OCI-M2 (cell line): ENCODE results near the gene ANKRD18A.
"Not testable (repeated sequence)": the region's sequence is repeated elsewhere in the genome, so short reads cannot be mapped to it uniquely, and the experiment has no call there.

Experiments used
- DNase-seq: peaks from one replicate; lab custom pipeline; 2025; ENCODE audit not compliant: unreplicated experiment; lab: John Stamatoyannopoulos, UW

The ANKRD18A gene

DNA sequence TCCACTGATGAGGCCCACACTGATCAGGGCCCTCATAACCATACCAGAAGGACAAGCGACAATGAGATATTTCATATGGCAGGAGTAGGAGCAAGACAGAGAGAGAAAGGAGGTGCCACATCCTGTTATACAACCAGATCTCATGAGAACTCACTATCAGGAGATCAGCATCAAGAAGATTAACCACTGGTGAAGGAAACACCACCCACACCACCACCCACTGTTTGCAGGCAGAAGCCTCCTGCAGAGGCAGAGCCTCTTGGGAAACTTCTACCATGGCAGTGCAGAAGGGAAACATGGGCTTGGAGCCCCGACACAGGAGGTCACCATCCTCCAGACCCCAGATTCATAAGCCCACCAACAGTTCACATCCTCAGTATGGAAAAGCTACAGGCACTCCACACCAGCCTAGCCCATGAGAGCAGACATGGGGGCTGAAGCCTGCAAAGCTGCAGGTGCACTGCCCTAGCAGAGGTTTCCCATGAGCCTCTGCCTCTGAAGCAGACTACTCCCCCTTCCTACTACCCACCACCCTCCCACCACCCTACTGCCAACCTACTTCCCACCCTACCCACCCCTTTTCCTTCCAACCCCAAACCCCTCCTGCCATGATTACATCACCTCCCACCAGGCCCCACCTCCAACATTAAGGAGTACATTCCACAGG is 73.8 kb downstream of the ANKRD18A start:
- DNase-seq = not testable (repeated sequence)

DNA sequence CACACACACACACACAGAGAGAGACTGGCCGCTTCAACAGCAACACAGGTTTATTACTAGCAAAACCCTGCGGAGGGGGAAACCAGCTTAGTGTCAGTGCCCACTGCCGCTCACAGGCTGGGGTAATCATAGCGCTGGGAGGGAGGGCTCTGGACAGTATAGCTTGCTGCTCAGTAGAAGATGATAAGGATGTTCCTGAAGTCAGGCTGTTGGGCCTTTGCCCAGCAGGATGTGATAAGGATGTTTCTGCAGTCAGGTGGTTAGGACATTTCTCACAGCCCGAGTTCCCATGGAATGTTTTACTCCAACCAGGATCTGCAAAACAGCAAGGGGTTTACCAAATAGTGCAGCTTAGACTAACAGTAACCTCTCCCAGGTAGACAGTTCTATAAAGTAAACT is 79.9 kb downstream of the ANKRD18A start:
- not testable (repeated sequence) for DNase-seq

DNA sequence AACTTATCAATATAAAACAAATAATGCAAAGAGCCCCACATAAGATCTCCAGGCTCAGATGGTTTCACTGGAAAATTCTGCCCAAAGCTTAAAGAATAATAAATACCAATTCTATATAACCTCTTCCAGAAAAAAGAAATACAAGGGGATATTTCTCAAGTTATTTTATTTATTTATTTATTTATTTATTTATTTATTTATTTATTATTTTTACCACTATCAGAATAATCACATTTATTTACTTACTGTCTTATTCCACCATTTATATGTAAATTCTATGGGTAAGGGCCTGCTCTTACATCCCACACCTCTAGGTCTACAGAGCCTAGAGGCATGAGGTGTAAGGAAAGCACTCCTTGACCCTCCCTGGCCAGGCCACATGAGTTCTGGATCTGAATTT is 91.1 kb downstream of the ANKRD18A start:
- no peak for DNase-seq

DNA sequence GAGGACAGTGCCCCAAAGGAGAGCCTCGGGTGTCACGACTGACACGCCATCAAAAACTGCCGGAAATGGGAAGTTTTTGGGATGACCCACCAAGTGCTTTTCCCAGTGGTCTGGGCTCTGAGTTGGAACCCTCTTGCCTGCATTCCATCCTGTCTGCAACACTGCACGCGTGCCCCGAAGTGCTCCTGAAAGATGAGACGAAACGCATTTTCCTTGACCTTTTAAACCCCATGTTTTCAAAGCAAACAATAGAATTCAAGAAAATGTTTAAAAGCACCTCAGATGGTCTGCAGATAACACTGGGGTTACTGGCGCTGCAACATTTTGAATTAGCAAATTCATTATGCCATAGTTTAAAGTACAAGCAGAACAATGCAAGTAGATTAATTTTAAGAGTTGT is 92.9 kb downstream of the ANKRD18A start:
- no peak for DNase-seq

DNA sequence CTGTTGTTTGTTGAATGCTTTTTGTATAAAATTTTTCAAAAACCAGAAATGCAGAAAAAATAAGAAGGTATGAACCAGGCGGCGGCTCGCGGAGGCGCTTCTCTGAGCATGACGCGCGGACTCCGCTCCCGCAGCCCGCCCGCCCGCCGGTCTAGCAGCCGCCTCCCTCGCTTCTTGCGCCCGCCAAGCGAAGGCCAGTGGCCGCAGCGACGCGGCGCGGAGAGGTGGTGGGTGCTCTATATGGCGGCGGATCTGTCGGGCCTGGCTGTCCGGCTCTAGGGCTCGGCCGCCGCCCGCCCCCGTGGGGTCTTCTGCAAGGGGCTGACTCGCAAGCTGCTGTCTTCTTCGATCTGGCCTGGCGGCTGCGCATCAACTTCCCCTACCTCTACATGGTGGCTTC is 93.8 kb downstream of the ANKRD18A start:
- no peak for DNase-seq

DNA sequence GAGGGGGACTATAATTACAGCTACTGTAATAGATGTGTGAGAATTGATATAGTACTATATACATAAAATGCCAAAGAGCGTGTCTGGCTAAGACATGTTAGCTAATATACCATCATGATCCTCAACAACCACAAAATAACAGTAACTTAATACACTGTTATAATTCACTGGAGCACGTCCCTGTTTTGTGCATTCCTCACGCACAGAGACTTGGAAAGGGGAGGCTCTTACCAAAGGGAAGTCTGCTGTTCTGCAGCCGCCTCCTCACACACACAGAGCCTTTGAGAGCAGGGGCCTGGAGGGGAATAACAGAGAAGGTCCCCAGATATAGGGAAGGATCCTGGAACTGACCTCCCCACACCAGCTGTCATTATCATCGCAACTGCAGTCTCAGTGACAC is 97.3 kb downstream of the ANKRD18A start:
- no peak for DNase-seq

DNA sequence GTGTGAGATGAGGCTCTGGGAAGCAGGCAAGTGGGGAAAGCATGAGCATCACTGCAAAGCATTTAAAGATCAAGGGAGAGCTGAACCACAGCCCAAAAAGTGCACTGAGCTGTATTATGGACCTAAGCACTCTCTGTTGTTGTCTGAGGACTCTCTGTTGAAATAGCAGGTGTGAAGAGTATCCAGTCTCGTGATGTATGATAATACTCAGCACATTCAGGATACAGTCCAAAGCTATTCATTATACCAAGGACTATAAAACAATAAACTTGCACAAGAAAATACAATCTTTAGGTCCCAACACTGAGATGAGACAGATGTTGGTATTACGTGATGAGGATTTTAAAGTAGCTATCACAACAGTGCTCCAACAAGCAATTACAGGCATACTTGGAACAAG is 98.6 kb downstream of the ANKRD18A start:
- no peak for DNase-seq
